PC-3 (cell line): ENCODE measurements around the gene RAB5IF. TPM values are rescaled to one million over a fixed set of nuclear protein-coding genes. Genes with fewer than 3 reads are reported as not detected.
A peak's percentile ranks its signal among the peaks of the same experiment; 100 is the strongest.

ENCODE experiments used
- ATAC-seq: fragments of 200-7000 bp; cut with Tn5 transposase; 2 replicates; pipeline ENCODE4 v1.9.1; 2020; ENCODE audit warnings: mild to moderate bottlenecking, moderate library complexity
- BruUV-seq: library from RNA; stranded (reverse); fragments of 400-500 nt; replicated peaks from 2 replicates; lab custom pipeline; 2021; lab: Mats Ljungman, UMichigan
- CTCF ChIA-PET: fragments of 300-600 bp; sonication (Branson Sonifier 250); formaldehyde crosslinking; loops from one replicate; lab custom pipeline; 2022; ENCODE audit warnings: antibody characterized with exemption; lab: Charles Lee
- POLR2A ChIA-PET: fragments of 300-600 bp; sonication (Branson Sonifier 250); formaldehyde crosslinking; loops from one replicate; lab custom pipeline; 2022; ENCODE audit warnings: antibody characterized with exemption; ENCODE audit not compliant: unreplicated experiment; lab: Charles Lee
- DNase-seq: peaks from one replicate; pipeline ENCODE4 v3.0.0-alpha.2; 2015
- H2AFZ ChIP-seq: fragments of 300-600 bp; sonication (generic); 2 replicates; pipeline ENCODE4 v1.6.0; 2016; ENCODE audit warnings: antibody characterized with exemption, low read length
- H3F3A ChIP-seq: fragments of 300-600 bp; sonication (generic); one replicate; pipeline ENCODE4 v1.6.0; 2017; ENCODE audit warnings: antibody characterized with exemption, low read length, control low read depth, mild to moderate bottlenecking; ENCODE audit not compliant: unreplicated experiment
- H3K27ac ChIP-seq: fragments of 300-600 bp; sonication (generic); 2 replicates; pipeline ENCODE4 v1.5.1; 2016; ENCODE audit warnings: mild to moderate bottlenecking, low read length
- H3K27me3 ChIP-seq: fragments of 300-600 bp; sonication (generic); 2 replicates; pipeline ENCODE4 v1.6.1; 2016; ENCODE audit warnings: low read length, mixed read lengths
- H3K36me3 ChIP-seq: fragments of 300-600 bp; sonication (generic); 2 replicates; pipeline ENCODE4 v1.6.1; 2016; ENCODE audit warnings: low read depth, mixed run types, low read length, mixed read lengths
- H3K4me1 ChIP-seq: fragments of 300-600 bp; sonication (generic); 2 replicates; pipeline ENCODE4 v1.5.1; 2016; ENCODE audit warnings: low read length; ENCODE audit not compliant: insufficient read depth
- H3K4me2 ChIP-seq: fragments of 300-600 bp; sonication (generic); 2 replicates; pipeline ENCODE4 v1.6.0; 2016; ENCODE audit warnings: low read length
- H3K4me3 ChIP-seq: fragments of 300-600 bp; sonication (generic); 2 replicates; pipeline ENCODE4 v1.5.1; 2016; ENCODE audit warnings: mild to moderate bottlenecking, low read length, mixed read lengths
- H3K79me2 ChIP-seq: fragments of 300-600 bp; sonication (generic); 2 replicates; pipeline ENCODE4 v1.6.1; 2017; ENCODE audit warnings: low read length, mixed read lengths
- H3K9ac ChIP-seq: fragments of 300-600 bp; sonication (generic); 2 replicates; pipeline ENCODE4 v1.6.0; 2016; ENCODE audit warnings: mild to moderate bottlenecking, low read length
- H3K9me2 ChIP-seq: fragments of 300-600 bp; sonication (generic); replicated peaks from 2 replicates; pipeline ENCODE4 v1.6.1; 2016; ENCODE audit warnings: mixed run types, low read length, mixed read lengths
- H3K9me3 ChIP-seq: fragments of 300-600 bp; sonication (generic); 2 replicates; pipeline ENCODE4 v1.6.1; 2016; ENCODE audit warnings: low read length, mixed read lengths
- H4K20me1 ChIP-seq: fragments of 300-600 bp; sonication (generic); 2 replicates; pipeline ENCODE4 v1.6.1; 2016; ENCODE audit warnings: low read length, mixed read lengths
- CTCF ChIP-seq: fragments of 300-600 bp; sonication (generic); conservative IDR thresholded peaks from 2 replicates; pipeline ENCODE4 v1.5.1; 2017; ENCODE audit warnings: antibody characterized with exemption, low read depth, mild to moderate bottlenecking, low read length
- EZH2 ChIP-seq: fragments of 300-600 bp; sonication (generic); IDR thresholded peaks from one replicate; pipeline ENCODE4 v1.6.1; 2017; ENCODE audit warnings: antibody characterized with exemption, mild to moderate bottlenecking, low read length; ENCODE audit not compliant: unreplicated experiment
- EZH2phosphoT487 ChIP-seq: fragments of 300-600 bp; sonication (generic); IDR thresholded peaks from 2 replicates; pipeline ENCODE4 v1.6.1; 2018; ENCODE audit warnings: mild to moderate bottlenecking, antibody characterized with exemption, low read length, borderline replicate concordance
- intact Hi-C: fragments of 100-400 bp; cut with micrococcal nuclease; formaldehyde crosslinking; loops from 2 replicates; pipeline ENCODE4 v1.9.0; 2023
- total RNA-seq: library from RNA; depleted of rRNA; stranded (reverse); fragments of >200 nt; gene quantifications from 2 replicates; pipeline ENCODE4 v1.2.3, GENCODE V29; 2014

The RAB5IF gene
- total RNA-seq, 1 experiment from 2014 or later = 217 TPM

DNA sequence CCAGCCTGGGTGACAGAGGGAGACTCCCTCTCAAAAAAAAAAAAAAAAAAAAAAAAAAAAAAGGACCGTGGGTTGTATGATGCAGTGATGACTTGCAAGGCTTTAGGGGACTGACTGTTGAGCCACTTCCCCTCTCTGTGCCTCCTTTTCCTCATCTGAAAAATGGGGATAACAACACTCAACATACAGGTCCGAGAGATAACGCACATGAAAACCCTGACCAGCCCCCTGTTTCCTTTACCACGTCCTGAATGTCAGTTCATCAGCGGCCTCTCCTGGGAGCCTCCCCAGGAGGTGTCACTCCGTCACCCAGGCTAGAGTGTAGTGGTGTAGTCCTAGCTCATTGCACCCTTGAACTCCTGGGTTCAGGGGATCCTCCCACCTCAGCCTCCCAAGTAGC, 36.6 kb downstream of the RAB5IF start:
- Histone ChIP-seq H3K9me3 (no peaks in the 10 kb centered on the region), H3K27me3 (no peaks in the 10 kb centered on the region), H3K4me1 (peaks cover 12% of the 10 kb centered on the region), H3K4me2 (no peak overlapping the region), H3K4me3 (no peak overlapping the region), H2AFZ (no peak overlapping the region), H3K9ac (no peak overlapping the region), H3K79me2 (no peaks in the 10 kb centered on the region), H3K9me2 (no peaks in the 10 kb centered on the region), H3K27ac (peak overlapping the region; percentile 64), H4K20me1 (no peaks in the 10 kb centered on the region), H3K36me3 (no peaks in the 10 kb centered on the region), H3F3A (no peaks in the 10 kb centered on the region)
- no TSS peak for BruUV-seq
- TF ChIP-seq EZH2phosphoT487 (no peak), EZH2 (no peak), CTCF (no peak)
- DNase-seq (no peak), ATAC-seq (no peak)
- POLR2A ChIA-PET = no interaction called here
- CTCF ChIA-PET = interaction anchor here (0.6 kb wide), 1 partner anchor 91 kb away, joined by 11 read pairs; no protein-coding TSS in a partner anchor
- intact Hi-C loops = no loop called here

GRCh38 chr20:36644032-36644705, 38.6 kb downstream of the RAB5IF start:
- Histone ChIP-seq H3K4me1 (peaks cover 12% of the 10 kb centered on the region), H3K4me3 (no peak overlapping the region), H3K4me2 (no peak overlapping the region), H3K36me3 (no peaks in the 10 kb centered on the region), H3K79me2 (no peaks in the 10 kb centered on the region), H3K27me3 (no peaks in the 10 kb centered on the region), H3F3A (no peaks in the 10 kb centered on the region), H4K20me1 (no peaks in the 10 kb centered on the region), H3K9ac (no peak overlapping the region), H3K27ac (no peak overlapping the region), H2AFZ (no peak overlapping the region), H3K9me2 (no peaks in the 10 kb centered on the region), H3K9me3 (no peaks in the 10 kb centered on the region)
- TF ChIP-seq EZH2phosphoT487 (no peak), EZH2 (no peak), CTCF (no peak)
- intact Hi-C loops = no loop called here
- POLR2A ChIA-PET = no interaction called here
- ATAC-seq = no peak
- CTCF ChIA-PET = no interaction called here
- DNase-seq = no peak
- no TSS peak for BruUV-seq

DNA sequence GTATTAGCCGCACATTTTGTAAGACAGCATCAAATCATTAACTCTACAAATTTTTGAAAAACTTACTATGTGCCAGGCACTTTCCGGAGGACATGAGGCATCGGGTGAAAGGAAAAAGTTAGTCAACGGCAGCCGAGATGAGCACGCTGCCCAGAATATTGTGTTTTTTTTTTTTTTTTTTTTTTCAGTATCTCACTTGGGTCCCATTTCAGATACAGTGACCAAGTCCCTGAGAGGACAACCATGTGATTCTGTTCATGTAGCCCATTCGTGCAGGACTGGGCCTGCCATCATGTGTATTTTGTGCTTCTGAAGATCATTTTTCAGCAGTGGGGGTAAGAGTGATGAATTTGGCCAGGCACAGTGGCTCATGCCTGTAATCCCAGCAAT, 39.1 kb downstream of the RAB5IF start:
- Histone ChIP-seq H3K27me3 (no peaks in the 10 kb centered on the region), H3K36me3 (no peaks in the 10 kb centered on the region), H3K9me2 (no peaks in the 10 kb centered on the region), H3K4me2 (no peak overlapping the region), H3K27ac (no peak overlapping the region), H3K9me3 (no peaks in the 10 kb centered on the region), H2AFZ (no peak overlapping the region), H3K79me2 (no peaks in the 10 kb centered on the region), H4K20me1 (no peaks in the 10 kb centered on the region), H3F3A (no peaks in the 10 kb centered on the region), H3K4me3 (no peak overlapping the region), H3K9ac (no peak overlapping the region), H3K4me1 (peaks cover 12% of the 10 kb centered on the region)
- ChIA-PET CTCF (no interaction called here), POLR2A (no interaction called here)
- no peak for DNase-seq
- no TSS peak for BruUV-seq
- no peak for TF ChIP-seq EZH2
- no peak for TF ChIP-seq CTCF
- TF ChIP-seq EZH2phosphoT487 = no peak
- intact Hi-C loops = no loop called here
- no peak for ATAC-seq
